Measurements from ENCODE around the gene CHST8.
A peak's percentile ranks its signal among the peaks of the same experiment; 100 is the strongest.
"Not testable (repeated sequence)": the region's sequence is repeated elsewhere in the genome, so short reads cannot be mapped to it uniquely, and the experiment has no call there.

CHST8 gene

DNA sequence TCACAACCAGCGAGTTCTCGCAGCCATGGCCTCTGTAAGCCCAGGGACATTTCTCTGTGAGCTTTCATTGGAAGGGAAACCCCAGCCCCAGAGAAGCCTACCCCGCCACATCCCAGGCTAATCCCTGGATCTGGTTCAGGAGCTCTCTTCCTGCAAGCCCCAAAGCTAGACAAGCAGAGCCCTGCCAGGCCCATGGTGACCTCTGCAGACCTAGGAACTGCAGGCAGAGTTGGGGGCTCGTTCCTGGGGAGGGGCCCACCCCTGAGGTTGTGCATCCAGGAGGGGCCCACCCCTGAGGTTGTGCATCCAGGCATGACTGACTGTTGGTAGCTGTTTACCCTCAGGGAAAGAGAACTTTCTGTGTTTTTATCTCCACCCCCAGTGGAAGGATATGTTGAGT, 196.7 kb downstream of the CHST8 start:
- no peak for DNase-seq

DNA sequence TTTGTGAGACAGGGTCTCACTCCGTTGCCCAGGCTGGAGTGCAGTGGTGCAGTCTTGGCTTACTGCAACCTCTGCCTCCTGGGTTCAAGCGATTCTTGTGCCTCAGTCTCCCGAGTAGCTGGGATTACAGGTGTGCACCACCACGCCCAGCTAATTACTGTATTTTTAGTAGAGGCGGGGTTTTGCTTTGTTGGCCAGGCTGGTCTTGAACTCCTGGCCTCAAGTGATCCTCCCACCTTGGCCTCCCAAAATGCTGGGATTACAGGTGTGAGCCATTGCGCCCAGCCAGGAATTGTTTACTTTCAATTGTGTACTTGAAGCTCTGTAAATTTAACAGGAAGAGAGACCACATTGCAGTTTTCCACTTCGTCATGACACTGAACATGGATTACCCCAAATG, 197.3 kb downstream of the CHST8 start:
- not testable (repeated sequence) for DNase-seq

DNA sequence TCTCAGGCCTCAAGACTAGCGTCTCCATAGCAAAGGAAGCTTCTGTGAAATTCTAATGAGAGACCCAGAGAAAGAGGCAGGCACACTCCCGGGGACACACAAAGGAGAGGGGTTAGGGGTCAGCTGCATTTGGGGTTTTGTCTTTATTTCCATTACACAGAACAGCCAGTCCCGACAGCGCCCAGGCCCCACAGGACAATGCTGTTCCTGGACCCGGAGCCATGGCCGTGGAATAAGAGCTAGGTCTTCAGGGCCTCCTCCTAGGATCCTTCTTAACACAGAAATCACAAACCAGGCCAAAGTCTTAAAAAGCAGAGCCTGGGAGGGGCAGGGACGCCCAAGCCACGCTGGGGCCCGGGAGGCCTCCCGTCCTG, 197.7 kb downstream of the CHST8 start:
- no peak for DNase-seq

DNA sequence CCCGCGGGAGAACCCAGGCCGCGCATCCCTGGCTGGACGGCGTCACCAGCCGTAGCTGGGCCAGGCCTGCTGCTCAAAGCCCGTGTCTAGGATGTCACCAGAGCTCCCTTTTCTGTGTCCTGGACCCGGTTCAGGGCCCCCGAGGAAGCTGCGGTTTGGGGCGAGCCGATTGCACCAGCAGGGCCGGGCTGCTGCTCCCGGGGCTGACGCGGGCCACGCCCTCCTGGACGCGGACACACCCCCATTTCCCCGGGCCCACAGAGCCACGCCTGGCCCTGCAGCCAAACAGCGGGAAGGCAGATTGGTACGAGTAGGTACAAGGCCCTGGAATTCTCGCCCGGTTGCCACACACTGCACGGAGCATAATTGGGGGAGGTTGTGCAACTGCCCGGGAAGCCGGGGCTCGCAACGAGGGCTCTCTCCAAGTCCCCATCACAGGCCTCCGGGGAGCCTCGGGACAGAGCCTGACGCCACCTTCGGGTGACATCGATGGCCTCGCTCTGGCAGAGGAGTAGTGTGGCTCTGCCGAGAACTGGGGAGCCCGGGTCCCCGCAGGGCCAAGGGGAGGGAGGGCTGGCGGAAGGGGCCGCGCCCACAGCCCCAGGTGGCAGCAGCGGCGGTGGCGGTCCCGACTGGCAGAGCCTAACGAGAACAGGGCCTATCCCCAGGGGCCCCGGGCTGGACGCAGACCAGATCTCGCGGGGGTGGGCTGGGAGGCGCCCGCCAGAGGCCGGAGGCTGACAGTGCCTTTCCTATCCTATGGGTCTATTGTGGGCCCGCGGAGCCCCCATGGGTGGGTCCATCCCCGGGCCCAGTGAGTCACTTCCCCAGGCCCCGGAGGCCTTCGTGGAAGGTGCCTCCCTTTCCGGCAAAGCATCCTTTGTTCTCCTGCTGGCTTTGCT, 198.4 kb downstream of the CHST8 start:
- peak; percentile 4 for DNase-seq

DNA sequence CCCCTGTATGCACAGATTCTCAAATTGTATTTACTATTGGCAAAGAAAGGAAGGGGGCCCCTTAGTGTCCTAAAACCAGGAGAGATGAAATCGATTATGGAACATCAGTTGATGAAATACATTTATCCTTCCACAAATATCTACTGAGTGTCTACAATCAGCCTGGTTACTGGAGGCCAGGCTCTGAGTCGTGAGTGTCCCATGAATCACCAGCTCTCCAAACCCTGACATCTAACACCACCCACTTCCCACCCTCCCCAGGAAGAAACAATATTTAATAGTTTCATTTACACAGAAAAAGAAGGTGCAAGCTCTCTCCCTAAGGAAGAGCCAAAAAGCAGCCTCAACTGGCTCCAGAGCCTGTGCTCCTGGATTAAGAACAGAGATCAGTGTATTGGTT, 200.1 kb downstream of the CHST8 start:
- no peak for DNase-seq

Measured in NCI-H146 (cell line).